Neuronal stem cell (in vitro differentiated cells): Measurements from ENCODE around the gene ROCK2.

Source experiments
- DNase-seq: peaks from one replicate; pipeline ENCODE4 v3.0.0-alpha.2; 2013; ENCODE audit warnings: low spot score
- H2AFZ ChIP-seq: one replicate; pipeline ENCODE4 v1.6.1; 2013; ENCODE audit warnings: mild to moderate bottlenecking, low read length, inconsistent platforms
- H2AK5ac ChIP-seq: 2 replicates; pipeline ENCODE4 v1.6.1; 2013; ENCODE audit warnings: low read depth, mild to moderate bottlenecking, inconsistent platforms, low read length, moderate library complexity, mixed read lengths
- H2BK120ac ChIP-seq: 2 replicates; pipeline ENCODE4 v1.6.1; 2013; ENCODE audit warnings: low read depth, mild to moderate bottlenecking, inconsistent platforms, low read length, moderate library complexity, mixed read lengths
- H2BK12ac ChIP-seq: one replicate; pipeline ENCODE4 v1.6.1; 2013; ENCODE audit warnings: low read length, inconsistent platforms
- H2BK15ac ChIP-seq: 2 replicates; pipeline ENCODE4 v1.6.1; 2013; ENCODE audit warnings: mild to moderate bottlenecking, low read length, inconsistent platforms, mixed read lengths
- H2BK5ac ChIP-seq: one replicate; pipeline ENCODE4 v1.6.1; 2013; ENCODE audit warnings: inconsistent platforms, mild to moderate bottlenecking, low read length, moderate library complexity
- H3K14ac ChIP-seq: one replicate; pipeline ENCODE4 v1.6.1; 2013; ENCODE audit warnings: low read length, inconsistent platforms
- H3K18ac ChIP-seq: 2 replicates; pipeline ENCODE4 v1.6.1; 2013; ENCODE audit warnings: low read length, inconsistent platforms
- H3K23ac ChIP-seq: 2 replicates; pipeline ENCODE4 v1.6.1; 2013; ENCODE audit warnings: low read depth, mild to moderate bottlenecking, mixed read lengths, low read length, inconsistent platforms; ENCODE audit not compliant: poor library complexity
- H3K27ac ChIP-seq: replicated peaks from 3 replicates; pipeline ENCODE4 v1.5.1; 2013; ENCODE audit warnings: low read length, inconsistent platforms
- H3K27me3 ChIP-seq, 3 experiments: 2 replicates each; pipeline ENCODE4 v1.6.1; 2013; ENCODE audit warnings: low read length in 3 of 3, mild to moderate bottlenecking in 2 of 3, inconsistent platforms in 1 of 3, low read depth in 1 of 3, mixed read lengths in 1 of 3, moderate library complexity in 1 of 3; ENCODE audit not compliant: control insufficient read depth in 3 of 3, insufficient read depth in 3 of 3
- H3K36me3 ChIP-seq, 2 donors: replicated peaks in 1 of 2; 2 replicates each; pipeline ENCODE4 v1.6.1; 2013; ENCODE audit warnings: low read length in 2 of 2; ENCODE audit not compliant: control insufficient read depth in 2 of 2, insufficient read depth in 2 of 2
- H3K4ac ChIP-seq: 2 replicates; pipeline ENCODE4 v1.6.1; 2013; ENCODE audit warnings: inconsistent platforms, mild to moderate bottlenecking, low read length, moderate library complexity
- H3K4me1 ChIP-seq, 2 donors: 1 replicate in 1 of 2; 2 replicates in 1 of 2; pipeline ENCODE4 v1.6.1; 2013; ENCODE audit warnings: low read length in 2 of 2, low read depth in 1 of 2; ENCODE audit not compliant: control insufficient read depth in 2 of 2, insufficient read depth in 1 of 2
- H3K4me2 ChIP-seq: one replicate; pipeline ENCODE4 v1.6.1; 2013; ENCODE audit warnings: mild to moderate bottlenecking, low read length, inconsistent platforms; ENCODE audit not compliant: insufficient read depth, poor library complexity, severe bottlenecking
- H3K4me3 ChIP-seq, 2 donors: 2 replicates each; pipeline ENCODE4 v1.5.1; 2013; ENCODE audit warnings: low read length in 2 of 2, mild to moderate bottlenecking in 2 of 2, inconsistent platforms in 1 of 2, moderate library complexity in 1 of 2
- H3K79me1 ChIP-seq: one replicate; pipeline ENCODE4 v1.6.1; 2013; ENCODE audit warnings: low read depth, mild to moderate bottlenecking, inconsistent platforms, low read length, moderate library complexity
- H3K9ac ChIP-seq: one replicate; pipeline ENCODE4 v1.6.1; 2013; ENCODE audit warnings: mild to moderate bottlenecking, low read depth, low read length, inconsistent platforms; ENCODE audit not compliant: poor library complexity
- H3K9me3 ChIP-seq, 2 donors: replicated peaks in 1 of 2; 2 replicates each; pipeline versions ENCODE3 to v1.6.1; 2013; ENCODE audit warnings: low read length in 2 of 2, mild to moderate bottlenecking in 2 of 2, inconsistent platforms in 1 of 2, low read depth in 1 of 2, mixed read lengths in 1 of 2, moderate library complexity in 1 of 2; ENCODE audit not compliant: control insufficient read depth in 2 of 2, insufficient read depth in 1 of 2
- H4K8ac ChIP-seq: one replicate; pipeline ENCODE4 v1.6.1; 2013; ENCODE audit warnings: low read depth, mild to moderate bottlenecking, inconsistent platforms, low read length, moderate library complexity
- H4K91ac ChIP-seq: one replicate; pipeline ENCODE4 v1.6.1; 2013; ENCODE audit warnings: low read length, low read depth, mild to moderate bottlenecking, inconsistent platforms; ENCODE audit not compliant: poor library complexity
- WGBS, 2 donors: extraction: QIAGEN DNeasy Blood & Tissue Kit; methylation state at CpG; one replicate each; pipeline ENCODE4 v1.1.7; 2013; ENCODE audit warnings: missing lambda C conversion rate in 2 of 2, mixed read lengths in 1 of 2; ENCODE audit not compliant: insufficient read length in 2 of 2, insufficient replicate concordance in 1 of 2; ENCODE audit errors: extremely low coverage in 2 of 2; 5-methylcytosine and 5-hydroxymethylcytosine counted together

Gene ROCK2

GRCh38 chr2:11363868-11364564, 19.6 kb upstream of the ROCK2 start:
- no peak overlapping the region for H2BK120ac ChIP-seq
- H3K18ac ChIP-seq, result peak overlapping the region; percentile 35
- DNase-seq, result no peak
- no peak overlapping the region for H2AFZ ChIP-seq
- H3K4me2 ChIP-seq, result no peak overlapping the region
- H3K4me1 ChIP-seq, result peaks cover 12 to 17% of the 10 kb centered on the region in 2 donors
- no peak overlapping the region for H2BK12ac ChIP-seq
- no peak overlapping the region for H3K4me3 ChIP-seq
- no peak overlapping the region for H2BK15ac ChIP-seq
- H4K8ac ChIP-seq, result no peak overlapping the region
- H3K27me3 ChIP-seq, result peaks cover 0 to 8% (median 0%) of the 10 kb centered on the region in 3 experiments
- H3K14ac ChIP-seq, result no peak overlapping the region
- no peak overlapping the region for H3K27ac ChIP-seq
- WGBS, 2 donors, result no CpG with 5 or more reads among the region's 10 CpGs
- H3K9ac ChIP-seq, result no peak overlapping the region
- H3K79me1 ChIP-seq, result no peaks in the 10 kb centered on the region
- no peak overlapping the region for H3K4ac ChIP-seq
- H3K36me3 ChIP-seq, result no peaks in the 10 kb centered on the region
- H2AK5ac ChIP-seq, result no peak overlapping the region
- H3K9me3 ChIP-seq, result no peaks in the 10 kb centered on the region
- no peak overlapping the region for H3K23ac ChIP-seq
- H2BK5ac ChIP-seq, result no peak overlapping the region
- no peak overlapping the region for H4K91ac ChIP-seq

GRCh38 chr2:11359865-11360264, 15.4 kb upstream of the ROCK2 start:
- peaks cover 10 to 24% of the 10 kb centered on the region in 2 donors for H3K4me1 ChIP-seq
- H3K9ac ChIP-seq, result no peak overlapping the region
- H2AK5ac ChIP-seq, result no peak overlapping the region
- no peaks in the 10 kb centered on the region for H3K79me1 ChIP-seq
- H4K8ac ChIP-seq, result no peak overlapping the region
- no peak overlapping the region for H3K18ac ChIP-seq
- no peak overlapping the region for H2AFZ ChIP-seq
- no peak overlapping the region for H2BK12ac ChIP-seq
- H2BK5ac ChIP-seq, result no peak overlapping the region
- H3K14ac ChIP-seq, result no peak overlapping the region
- no peak overlapping the region for H4K91ac ChIP-seq
- H3K4me3 ChIP-seq, result no peak overlapping the region
- no peaks in the 10 kb centered on the region for H3K36me3 ChIP-seq
- no peak overlapping the region for H2BK15ac ChIP-seq
- H3K23ac ChIP-seq, result no peak overlapping the region
- H3K4me2 ChIP-seq, result no peak overlapping the region
- no peak overlapping the region for H2BK120ac ChIP-seq
- WGBS, 2 donors, result no CpG with 5 or more reads among the region's 8 CpGs
- H3K9me3 ChIP-seq, result no peaks in the 10 kb centered on the region
- no peak overlapping the region for H3K27ac ChIP-seq
- no peak overlapping the region for H3K4ac ChIP-seq
- peaks cover 0 to 8% (median 0%) of the 10 kb centered on the region in 3 experiments for H3K27me3 ChIP-seq
- no peak for DNase-seq

GRCh38 chr2:11357428-11357972, 13.1 kb upstream of the ROCK2 start:
- H3K4me1 ChIP-seq, result peaks cover 7 to 24% of the 10 kb centered on the region in 2 donors
- no peaks in the 10 kb centered on the region for H3K36me3 ChIP-seq
- H3K23ac ChIP-seq, result no peak overlapping the region
- no peak overlapping the region for H2BK120ac ChIP-seq
- H2BK12ac ChIP-seq, result no peak overlapping the region
- no peak overlapping the region for H3K4me2 ChIP-seq
- H3K27me3 ChIP-seq, result peaks cover 0 to 8% (median 0%) of the 10 kb centered on the region in 3 experiments
- H3K79me1 ChIP-seq, result no peaks in the 10 kb centered on the region
- no peak overlapping the region for H3K14ac ChIP-seq
- no CpG with 5 or more reads among the region's 7 CpGs for WGBS, 2 donors
- H3K27ac ChIP-seq, result no peak overlapping the region
- no peak overlapping the region for H3K9ac ChIP-seq
- H3K18ac ChIP-seq, result no peak overlapping the region
- no peak overlapping the region for H4K8ac ChIP-seq
- no peak overlapping the region for H2AFZ ChIP-seq
- DNase-seq, result no peak
- no peak overlapping the region for H3K4ac ChIP-seq
- H3K4me3 ChIP-seq, result peak overlapping the region in 1 of 2 donors; percentile 24
- H2AK5ac ChIP-seq, result no peak overlapping the region
- H4K91ac ChIP-seq, result no peak overlapping the region
- H2BK15ac ChIP-seq, result no peak overlapping the region
- H3K9me3 ChIP-seq, result no peaks in the 10 kb centered on the region
- no peak overlapping the region for H2BK5ac ChIP-seq

GRCh38 chr2:11356764-11357163, 12.3 kb upstream of the ROCK2 start:
- H2AFZ ChIP-seq, result no peak overlapping the region
- no peak overlapping the region for H4K8ac ChIP-seq
- H2BK120ac ChIP-seq, result no peak overlapping the region
- no peak overlapping the region for H2BK12ac ChIP-seq
- no peak overlapping the region for H3K27ac ChIP-seq
- no peak overlapping the region for H2BK15ac ChIP-seq
- WGBS, 2 donors, result no CpG with 5 or more reads among the region's 4 CpGs
- no peak overlapping the region for H2BK5ac ChIP-seq
- no peaks in the 10 kb centered on the region for H3K36me3 ChIP-seq
- no peak overlapping the region for H3K9ac ChIP-seq
- no peak overlapping the region for H3K23ac ChIP-seq
- H3K14ac ChIP-seq, result no peak overlapping the region
- H3K18ac ChIP-seq, result no peak overlapping the region
- no peak overlapping the region for H2AK5ac ChIP-seq
- H3K79me1 ChIP-seq, result no peaks in the 10 kb centered on the region
- peaks cover 0 to 8% (median 0%) of the 10 kb centered on the region in 3 experiments for H3K27me3 ChIP-seq
- no peaks in the 10 kb centered on the region for H3K9me3 ChIP-seq
- no peak for DNase-seq
- H3K4me3 ChIP-seq, result no peak overlapping the region
- H3K4me2 ChIP-seq, result no peak overlapping the region
- no peak overlapping the region for H3K4ac ChIP-seq
- H3K4me1 ChIP-seq, result peaks cover 7 to 24% of the 10 kb centered on the region in 2 donors
- H4K91ac ChIP-seq, result no peak overlapping the region
